Breast epithelium (tissue), 4 donors: ENCODE measurements around the gene HSD11B2. TPM values are rescaled to one million over a fixed set of nuclear protein-coding genes. Genes with fewer than 3 reads are reported as not detected.

Experiments used
- DNase-seq, 2 donors: peaks; one replicate each; pipeline ENCODE4 v3.0.0-alpha.2; 2019; ENCODE audit warnings: low spot score in 2 of 2
- H3K27ac ChIP-seq, 2 donors: fragments of 200-600 bp; sonication (generic) in 1 of 2; one replicate each; pipeline ENCODE4 v1.5.1; 2016 to 2019; ENCODE audit warnings: mild to moderate bottlenecking in 1 of 2
- H3K27me3 ChIP-seq, 2 donors: fragments of 200-600 bp; sonication (generic) in 1 of 2; one replicate each; pipeline versions ENCODE4 v1.5.1 to v1.6.0; 2017 to 2019; ENCODE audit warnings: control low read depth in 1 of 2, mild to moderate bottlenecking in 1 of 2
- H3K36me3 ChIP-seq: fragments of 200-600 bp; one replicate; pipeline ENCODE4 v1.5.1; 2019
- H3K4me1 ChIP-seq, 2 donors: fragments of 200-600 bp; sonication (generic); one replicate each; pipeline ENCODE4 v1.5.1; 2016 to 2019; ENCODE audit warnings: control low read depth in 1 of 2
- H3K4me3 ChIP-seq, 3 donors: fragments of 200-600 bp; sonication (generic); 1 replicate in 2 of 3; 2 replicates in 1 of 3; pipeline ENCODE4 v1.5.1; 2016 to 2019; ENCODE audit warnings: mild to moderate bottlenecking in 3 of 3, moderate library complexity in 2 of 3
- H3K9me3 ChIP-seq, 2 donors: fragments of 200-600 bp; sonication (generic) in 1 of 2; one replicate each; pipeline ENCODE4 v1.5.1; 2016 to 2019; ENCODE audit warnings: control low read depth in 1 of 2
- POLR2A ChIP-seq: fragments of 450-650 bp; IDR thresholded peaks from one replicate; pipeline ENCODE4 v1.6.1; 2016; ENCODE audit warnings: antibody characterized with exemption, mild to moderate bottlenecking, moderate library complexity
- POLR2AphosphoS5 ChIP-seq, 3 donors: sonication (generic); formaldehyde crosslinking; IDR thresholded peaks; one replicate each; pipeline ENCODE4 v1.6.1; 2017; ENCODE audit warnings: antibody characterized with exemption in 3 of 3
- intact Hi-C: fragments of 100-400 bp; cut with DNase I; formaldehyde crosslinking; loops from one replicate; pipeline ENCODE4 v1.15.1; 2023; ENCODE audit warnings: low total_unique reads
- total RNA-seq, 3 donors: library from RNA; depleted of rRNA; stranded (reverse); fragments of >200 nt; gene quantifications; one replicate each; pipeline ENCODE4 v1.1.0, GENCODE V29; 2016
- TF ChIP-seq, protein P1 (sequence below), 3 donors: fragments of 450-650 bp; IDR thresholded peaks; one replicate each; pipeline ENCODE4 v1.5.1; 2016 to 2017; ENCODE audit warnings: antibody characterized with exemption in 3 of 3, mild to moderate bottlenecking in 3 of 3, moderate library complexity in 3 of 3

Gene HSD11B2
- total RNA-seq, 3 donors from 2014 or later: 0.32 to 66.9 (median 10.2) TPM

DNA sequence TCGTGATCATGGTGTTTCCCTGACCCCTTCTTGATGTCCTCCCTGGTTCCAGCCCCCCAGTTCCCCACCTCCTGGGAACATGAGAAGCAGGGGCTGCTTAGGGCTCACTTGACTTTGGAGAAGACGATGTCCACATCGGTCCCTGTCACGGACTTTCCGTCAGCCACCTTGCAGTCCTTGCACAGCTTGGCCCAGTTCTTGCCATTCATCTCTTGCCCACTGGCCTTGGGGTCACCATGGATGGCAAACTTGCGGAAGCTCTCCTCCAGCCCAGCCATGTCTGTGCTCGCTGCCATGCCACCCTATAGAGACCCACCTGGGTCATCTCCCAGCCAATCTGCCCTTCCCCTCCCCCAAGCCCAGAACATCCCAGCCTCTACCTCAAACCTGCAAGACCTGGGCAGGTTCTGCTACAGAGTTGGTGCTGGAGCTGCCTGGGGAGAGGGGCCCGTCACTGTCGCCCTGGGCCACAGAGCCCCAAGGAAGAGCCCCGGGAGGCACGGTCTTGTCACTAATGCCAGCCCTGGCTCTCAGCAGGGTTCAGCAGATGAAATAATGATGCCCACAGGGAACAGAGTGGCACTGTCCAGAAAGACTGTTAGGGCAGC, 40.0 kb upstream of the HSD11B2 start:
- H3K4me1 ChIP-seq: peaks cover 6 to 14% of the 10 kb centered on the region in 2 donors
- no peak overlapping the region for H3K4me3 ChIP-seq
- intact Hi-C loops: no loop called here
- no peaks in the 10 kb centered on the region for H3K9me3 ChIP-seq
- no peak for TF ChIP-seq POLR2A
- TF ChIP-seq, protein P1, sequence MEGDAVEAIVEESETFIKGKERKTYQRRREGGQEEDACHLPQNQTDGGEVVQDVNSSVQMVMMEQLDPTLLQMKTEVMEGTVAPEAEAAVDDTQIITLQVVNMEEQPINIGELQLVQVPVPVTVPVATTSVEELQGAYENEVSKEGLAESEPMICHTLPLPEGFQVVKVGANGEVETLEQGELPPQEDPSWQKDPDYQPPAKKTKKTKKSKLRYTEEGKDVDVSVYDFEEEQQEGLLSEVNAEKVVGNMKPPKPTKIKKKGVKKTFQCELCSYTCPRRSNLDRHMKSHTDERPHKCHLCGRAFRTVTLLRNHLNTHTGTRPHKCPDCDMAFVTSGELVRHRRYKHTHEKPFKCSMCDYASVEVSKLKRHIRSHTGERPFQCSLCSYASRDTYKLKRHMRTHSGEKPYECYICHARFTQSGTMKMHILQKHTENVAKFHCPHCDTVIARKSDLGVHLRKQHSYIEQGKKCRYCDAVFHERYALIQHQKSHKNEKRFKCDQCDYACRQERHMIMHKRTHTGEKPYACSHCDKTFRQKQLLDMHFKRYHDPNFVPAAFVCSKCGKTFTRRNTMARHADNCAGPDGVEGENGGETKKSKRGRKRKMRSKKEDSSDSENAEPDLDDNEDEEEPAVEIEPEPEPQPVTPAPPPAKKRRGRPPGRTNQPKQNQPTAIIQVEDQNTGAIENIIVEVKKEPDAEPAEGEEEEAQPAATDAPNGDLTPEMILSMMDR (IDR thresholded peaks at IDR 0.05): no peak
- TF ChIP-seq POLR2AphosphoS5 (IDR thresholded peaks at IDR 0.05): no peak
- H3K27ac ChIP-seq: peak overlapping the region in 1 of 2 donors; percentile 82
- DNase-seq: no peak
- no peaks in the 10 kb centered on the region for H3K36me3 ChIP-seq
- no peaks in the 10 kb centered on the region for H3K27me3 ChIP-seq

DNA sequence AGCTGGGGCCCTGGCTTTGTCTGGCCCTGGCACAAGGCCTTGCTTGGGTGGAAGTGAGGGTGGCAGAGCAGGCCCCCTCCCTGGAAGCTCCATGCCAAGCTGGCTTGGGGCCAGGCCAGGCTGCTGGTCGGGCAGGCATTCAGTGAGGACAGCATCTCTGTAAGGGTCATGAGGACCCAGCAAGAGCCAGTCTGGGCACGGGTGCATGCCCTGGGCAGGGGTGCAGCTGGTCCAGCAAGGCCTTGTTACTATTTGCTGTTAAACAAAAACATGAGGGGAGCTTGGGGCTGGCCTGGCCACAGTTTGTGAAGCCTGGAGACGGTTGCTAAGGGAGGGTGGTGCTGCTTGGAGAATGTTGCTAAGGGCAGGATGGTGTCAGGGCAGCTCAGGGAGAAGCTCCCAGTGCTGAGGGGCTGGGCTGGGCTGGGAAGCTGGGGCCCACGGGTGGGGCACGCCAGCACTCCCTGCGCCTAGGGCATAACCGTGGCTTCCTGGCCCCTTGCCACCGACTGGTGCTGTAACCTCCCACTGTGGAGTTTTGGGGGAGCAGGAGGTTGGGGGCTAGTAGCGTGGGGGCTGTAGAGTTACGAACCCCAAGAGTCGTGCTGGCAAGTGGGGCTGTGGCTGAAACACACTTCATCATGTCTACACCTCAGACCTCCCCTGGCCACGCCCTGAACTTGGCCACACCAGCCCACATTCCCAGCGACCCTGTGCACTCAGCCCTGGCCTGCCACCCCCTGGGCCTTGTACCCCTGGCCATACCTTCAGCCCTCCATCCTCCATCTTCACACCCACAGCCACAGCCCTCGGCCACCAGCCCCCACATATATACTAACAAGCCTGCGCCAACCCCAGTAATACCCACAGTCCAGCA, 39.3 kb upstream of the HSD11B2 start:
- intact Hi-C loops: no loop called here
- TF ChIP-seq POLR2A (no peak), POLR2AphosphoS5 (IDR thresholded peaks at IDR 0.05) (no peak)
- TF ChIP-seq, protein P1 (IDR thresholded peaks at IDR 0.05): no peak
- no peak for DNase-seq
- Histone ChIP-seq H3K4me1 (peaks cover 6 to 17% of the 10 kb centered on the region in 2 donors), H3K36me3 (no peaks in the 10 kb centered on the region), H3K27ac (peak overlapping the region in 1 of 2 donors; percentile 82), H3K27me3 (no peaks in the 10 kb centered on the region), H3K4me3 (peak overlapping the region in 1 of 3 donors; percentile 43), H3K9me3 (no peaks in the 10 kb centered on the region)

DNA sequence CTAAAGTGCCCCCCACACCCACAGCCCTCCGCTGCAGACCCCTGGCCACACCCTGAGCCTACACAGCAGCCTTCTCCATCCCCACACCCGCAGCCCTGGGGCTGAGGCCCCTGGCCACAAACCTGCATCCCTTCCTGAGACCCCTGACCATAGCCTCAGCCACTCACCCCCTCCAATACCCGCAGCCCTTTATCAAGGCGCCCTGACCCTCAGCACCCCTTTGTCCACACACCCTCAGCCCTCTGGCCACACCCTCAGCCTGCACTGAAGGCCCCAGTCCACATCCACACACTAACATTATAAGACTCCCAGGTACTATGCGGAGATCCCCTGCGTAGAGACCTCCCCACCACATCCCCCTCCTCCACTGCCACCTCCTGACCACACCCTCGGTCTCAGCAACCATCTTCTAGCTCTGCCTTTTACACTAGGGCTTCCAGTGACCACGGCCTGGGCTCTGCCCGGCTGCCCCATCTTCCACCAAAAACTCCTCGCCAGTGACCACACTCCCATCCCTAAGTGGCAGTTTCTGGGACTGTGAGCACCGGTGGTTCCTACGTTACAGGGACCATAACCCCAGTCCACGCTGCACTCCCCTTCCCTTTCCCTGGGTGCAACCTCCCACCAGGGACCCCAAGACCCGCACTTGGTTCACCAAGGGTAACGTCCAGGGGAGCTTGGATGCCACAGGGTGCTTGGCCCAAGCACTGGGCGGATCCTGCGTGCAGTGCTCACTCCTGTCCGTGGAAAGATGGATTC, 38.4 kb upstream of the HSD11B2 start:
- no peak for DNase-seq
- Histone ChIP-seq H3K4me1 (peaks cover 6 to 23% of the 10 kb centered on the region in 2 donors), H3K9me3 (no peaks in the 10 kb centered on the region), H3K27me3 (no peaks in the 10 kb centered on the region), H3K36me3 (no peaks in the 10 kb centered on the region), H3K27ac (peak overlapping the region; percentile 73 to 82), H3K4me3 (peak overlapping the region; percentile 42 to 65 (median 43))
- TF ChIP-seq, protein P1 (IDR thresholded peaks at IDR 0.05): no peak
- TF ChIP-seq POLR2AphosphoS5 (IDR thresholded peaks at IDR 0.05) (no peak), POLR2A (no peak)
- intact Hi-C loops: no loop called here

DNA sequence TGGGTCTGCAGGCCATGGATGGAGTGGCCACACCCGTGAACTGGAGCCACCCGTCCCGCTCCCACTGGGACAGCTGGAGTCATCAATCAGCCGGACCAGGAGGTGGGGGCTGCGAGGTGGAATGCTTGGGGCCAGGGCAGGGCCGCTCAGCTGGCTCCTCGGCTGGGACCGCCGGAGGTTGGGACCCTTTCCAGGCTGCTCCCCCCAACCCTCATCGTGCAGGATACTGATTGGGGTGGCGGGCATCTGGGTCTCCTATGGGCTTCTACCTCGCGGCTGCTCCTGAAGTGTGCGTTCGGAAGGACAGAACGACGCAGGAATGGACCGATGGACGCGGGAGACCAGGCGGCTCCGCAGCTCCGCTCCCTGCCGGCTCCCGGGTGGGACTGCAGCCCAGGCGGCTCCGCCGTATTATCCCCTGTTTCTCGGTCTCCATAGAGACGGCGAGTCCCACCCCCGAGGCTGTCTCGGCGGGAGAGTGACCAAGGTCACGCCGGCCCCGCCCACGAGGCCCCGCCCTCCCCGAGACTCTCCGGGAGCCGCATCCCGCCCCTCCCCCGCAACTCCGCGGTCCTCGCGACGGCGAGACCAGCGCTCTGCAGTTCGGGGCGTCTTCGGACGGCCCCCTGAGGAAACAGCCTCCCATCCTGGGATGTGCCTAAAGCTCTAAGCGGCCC, 37.7 kb upstream of the HSD11B2 start, which contains the start of gene TPPP3:
TPPP3 (minus strand) TSS at position 388 of the 677 bp plus-strand sequence. CDS start 2,387 bp downstream, outside the sequence.
- peak in 1 of 3 donors; percentile 30 for TF ChIP-seq POLR2AphosphoS5 (IDR thresholded peaks at IDR 0.05)
- TF ChIP-seq, protein P1 (IDR thresholded peaks at IDR 0.05): peak; percentile 42 to 75 (median 65)
- TF ChIP-seq POLR2A: peak; percentile 15
- Histone ChIP-seq H3K36me3 (no peaks in the 10 kb centered on the region), H3K4me3 (peak within 1 kb of the TSS; percentile 42 to 65 (median 43)), H3K27ac (peak within 1 kb of the TSS; percentile 73 to 82), H3K9me3 (no peaks in the 10 kb centered on the region), H3K4me1 (peaks cover 6 to 25% of the 10 kb centered on the region in 2 donors), H3K27me3 (no peaks in the 10 kb centered on the region)
- peak; percentile 78 to 95 for DNase-seq
- intact Hi-C loops: no loop called here
